HL-60/S4 treated with phorbol 12-myristate 13-acetate at 8.2 ng/mL for 4 days and 3 days (cell line): ENCODE measurements around the gene PLD5.
"Not testable (repeated sequence)": the region's sequence is repeated elsewhere in the genome, so short reads cannot be mapped to it uniquely, and the experiment has no call there.

Experiments used
- in situ Hi-C: fragments of 300-500 bp; cut with MboI; formaldehyde crosslinking; loops from 2 replicates; pipeline ENCODE4 v1.15.0; 2022; ENCODE audit warnings: low sequenced_read_pairs

The PLD5 gene

DNA sequence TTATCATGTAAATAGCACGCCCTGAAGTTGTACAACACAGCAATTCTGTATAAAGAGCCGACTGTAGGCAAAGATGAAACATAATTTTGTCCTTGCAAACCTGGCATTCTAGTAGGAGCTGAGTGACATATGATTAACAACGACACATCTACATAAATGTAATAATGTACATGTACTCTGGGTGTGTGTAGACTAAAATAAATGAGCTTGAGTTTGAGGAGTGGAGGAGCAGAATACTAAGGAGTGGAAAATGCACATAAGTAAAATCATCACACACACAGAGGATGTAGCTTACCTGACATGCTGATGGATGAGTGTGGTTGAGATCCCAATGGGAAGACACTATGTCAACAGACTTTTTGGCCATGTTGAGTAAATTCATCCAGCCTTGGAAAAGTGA lies 236.4 kb downstream of the PLD5 start:
- in situ Hi-C loops, result not testable (repeated sequence)

DNA sequence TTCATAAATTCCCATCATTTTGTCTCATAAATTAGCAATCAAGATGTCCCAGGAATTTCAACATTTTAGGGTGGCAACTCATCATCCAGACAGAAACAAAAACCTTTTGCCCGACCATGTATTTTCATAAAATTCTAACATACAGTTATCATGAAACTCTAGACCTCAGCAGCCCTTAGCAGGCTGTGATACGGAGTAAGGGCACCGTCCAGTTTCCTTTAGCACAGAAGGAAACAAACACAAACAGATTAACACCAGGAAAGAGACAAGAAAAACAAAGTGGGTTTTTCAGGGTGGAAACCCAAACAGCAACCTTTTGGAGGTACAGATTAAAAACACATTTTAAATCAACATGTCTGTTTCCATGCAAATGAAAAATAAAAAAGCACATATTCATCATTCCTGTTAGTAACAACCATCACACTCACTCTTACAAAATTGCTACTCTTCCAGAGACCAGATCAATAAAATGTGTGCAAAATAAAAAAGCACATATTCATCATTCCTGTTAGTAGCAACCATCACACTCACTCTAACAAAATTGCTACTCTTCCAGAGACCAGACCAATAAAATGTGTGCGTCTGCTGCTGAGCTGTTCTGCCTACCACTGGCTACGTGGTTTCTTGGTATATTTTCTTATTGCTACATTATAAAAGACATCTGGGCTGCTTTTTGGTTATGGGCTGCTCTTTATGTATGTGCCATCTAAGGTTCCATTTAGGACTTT lies 241.6 kb downstream of the PLD5 start:
- in situ Hi-C loops, result not testable (repeated sequence)

DNA sequence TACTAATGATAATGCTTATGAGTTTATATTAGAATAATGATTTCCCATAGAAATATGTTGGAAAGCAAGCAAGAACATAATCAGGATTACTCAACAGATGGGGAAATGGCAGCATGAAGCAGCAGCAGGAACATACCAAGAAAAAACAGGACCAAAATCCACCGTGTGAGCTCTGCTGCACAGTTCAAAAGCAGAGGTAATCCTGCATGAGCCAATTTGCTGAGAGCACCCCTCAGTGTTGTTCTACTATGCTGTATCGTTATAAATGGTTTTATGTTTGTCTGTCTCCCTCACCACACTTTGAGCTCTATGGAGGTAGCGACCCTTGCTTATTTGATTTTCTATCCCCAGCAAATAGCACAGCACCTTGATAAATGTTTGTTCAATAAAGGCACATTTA lies 246.1 kb downstream of the PLD5 start:
- in situ Hi-C loops, result not testable (repeated sequence)

DNA sequence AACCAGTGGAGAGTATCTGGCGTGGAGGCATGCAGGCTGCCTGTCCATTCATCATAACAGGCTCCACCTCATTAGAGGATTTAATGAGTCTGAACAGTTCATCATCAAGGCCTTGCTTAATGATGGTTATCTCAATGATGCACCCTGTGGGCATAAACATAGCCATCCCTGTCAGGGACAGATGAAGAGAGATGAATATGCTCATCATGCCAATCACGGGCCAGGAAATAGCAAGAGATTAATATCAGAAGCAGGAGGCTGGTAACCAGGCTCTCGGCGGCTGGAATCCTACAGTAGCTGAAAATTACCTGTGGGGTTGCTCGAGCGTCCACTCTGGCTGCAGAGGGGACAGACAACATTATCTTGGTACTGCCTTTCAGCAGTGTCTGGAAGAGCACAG lies 247.7 kb downstream of the PLD5 start:
- in situ Hi-C loops, result not testable (repeated sequence)

DNA sequence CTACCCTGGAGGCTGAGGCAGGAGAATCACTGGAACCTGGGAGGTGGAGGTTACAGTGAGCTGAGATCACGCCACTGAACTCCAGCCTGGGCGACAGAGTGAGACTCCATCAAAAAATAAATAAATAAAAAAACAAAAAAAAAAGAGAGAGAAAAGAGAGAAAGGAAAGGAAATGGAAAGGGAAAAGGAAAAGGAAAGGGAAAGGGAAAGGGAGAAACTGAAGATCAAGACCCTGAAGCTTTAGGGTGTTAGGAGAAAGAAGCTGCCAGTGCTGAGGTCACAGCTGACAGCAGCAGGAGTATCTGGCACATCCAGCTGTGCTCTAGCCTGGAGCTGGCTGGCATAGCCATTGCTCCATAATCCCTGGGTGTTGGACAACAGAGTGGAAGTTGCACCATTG lies 257.5 kb downstream of the PLD5 start:
- in situ Hi-C loops, result not testable (repeated sequence)

DNA sequence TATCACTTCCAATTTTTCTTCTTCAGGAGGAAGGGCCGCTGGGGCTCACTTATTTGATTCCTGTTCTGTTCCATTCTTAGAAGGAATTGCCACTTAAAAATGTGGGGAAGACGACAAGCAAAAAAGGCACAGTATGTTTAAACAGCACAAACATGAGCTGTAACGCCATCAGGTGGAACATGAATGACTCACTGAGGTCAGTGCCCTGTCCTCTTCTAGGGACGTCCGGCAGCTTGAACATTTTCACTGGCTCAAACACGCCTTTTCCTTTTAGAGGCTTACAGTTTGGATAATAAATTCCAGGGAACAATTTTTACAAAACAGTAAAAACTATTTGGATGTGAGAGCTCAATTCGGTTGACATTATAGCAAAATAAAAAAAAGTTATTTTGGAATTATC lies 260.1 kb downstream of the PLD5 start:
- in situ Hi-C loops, result not testable (repeated sequence)

DNA sequence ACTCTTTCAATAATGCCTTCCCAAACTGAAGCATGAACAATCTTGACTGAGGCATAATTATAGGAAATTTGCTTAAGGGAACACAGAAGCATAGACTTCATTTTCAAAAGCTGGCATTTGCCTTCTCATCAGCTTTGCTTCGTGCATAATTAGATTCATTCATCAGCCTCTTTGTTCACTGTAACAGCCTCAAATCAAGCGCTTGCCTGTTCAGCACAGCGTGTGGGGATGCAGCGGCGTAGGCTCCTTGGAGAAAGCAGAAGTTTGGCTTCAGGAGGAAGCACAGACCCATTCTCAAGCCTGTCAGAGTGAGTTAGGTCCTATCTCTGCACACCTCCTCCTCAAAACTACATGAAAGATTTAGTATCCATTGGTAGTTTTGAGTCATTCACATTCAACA lies 279.2 kb downstream of the PLD5 start:
- in situ Hi-C loops, result no loop called here

DNA sequence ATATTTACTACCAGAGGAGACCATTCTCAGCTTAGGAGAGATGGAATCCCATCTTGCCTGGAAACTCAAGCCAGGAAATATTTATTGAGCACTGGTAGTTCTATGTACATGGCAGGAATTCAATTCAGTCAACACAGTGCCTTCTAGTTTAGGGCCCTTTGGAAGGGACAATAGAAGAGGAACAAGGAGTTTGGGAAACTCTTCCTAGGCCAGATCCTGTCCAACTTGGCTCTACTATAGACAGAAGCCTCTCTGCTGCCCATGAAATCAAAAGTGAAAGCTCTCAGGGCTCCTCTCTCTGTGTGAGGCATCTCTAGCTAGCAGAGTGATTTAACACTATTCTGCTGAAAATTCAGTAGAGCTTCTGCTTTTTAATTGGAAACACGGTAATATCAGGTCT lies 281.0 kb downstream of the PLD5 start:
- in situ Hi-C loops, result no loop called here

DNA sequence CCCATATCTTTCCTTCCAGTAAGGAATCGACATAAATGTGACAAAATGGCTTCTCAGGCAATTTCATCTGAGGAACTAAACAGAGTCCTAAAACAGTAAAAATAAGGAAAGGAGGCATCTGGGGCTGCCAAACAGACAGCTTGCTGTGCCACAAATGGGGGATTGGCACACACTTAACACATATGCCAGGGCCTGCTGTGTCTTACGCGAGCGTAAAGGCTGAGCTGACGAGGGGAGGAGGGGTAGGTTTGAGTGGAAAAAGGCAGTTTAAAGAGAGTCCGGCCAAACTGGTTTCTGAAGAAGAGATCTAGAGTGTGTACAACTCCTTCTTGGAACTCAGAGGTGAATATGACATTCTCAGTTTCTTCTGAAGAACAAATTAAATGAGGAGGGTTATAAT lies 281.5 kb downstream of the PLD5 start:
- in situ Hi-C loops, result no loop called here

DNA sequence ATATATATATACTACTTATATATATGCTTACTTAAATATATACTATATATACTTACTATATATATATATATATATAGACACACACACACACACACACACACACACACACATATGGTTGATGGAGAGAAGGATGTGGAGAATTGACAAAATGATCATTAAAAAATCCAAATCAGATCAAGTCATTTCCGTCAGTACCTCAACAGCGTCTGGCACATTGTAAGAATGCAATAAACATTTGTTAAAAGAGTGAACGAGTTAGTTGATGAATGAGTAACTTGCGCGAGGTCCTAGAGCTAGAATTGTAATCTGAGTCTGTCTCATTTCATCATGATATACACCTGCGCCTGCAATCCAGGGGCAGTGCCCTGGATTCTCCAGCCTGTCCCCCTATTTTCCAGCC lies 282.6 kb downstream of the PLD5 start:
- in situ Hi-C loops, result no loop called here

DNA sequence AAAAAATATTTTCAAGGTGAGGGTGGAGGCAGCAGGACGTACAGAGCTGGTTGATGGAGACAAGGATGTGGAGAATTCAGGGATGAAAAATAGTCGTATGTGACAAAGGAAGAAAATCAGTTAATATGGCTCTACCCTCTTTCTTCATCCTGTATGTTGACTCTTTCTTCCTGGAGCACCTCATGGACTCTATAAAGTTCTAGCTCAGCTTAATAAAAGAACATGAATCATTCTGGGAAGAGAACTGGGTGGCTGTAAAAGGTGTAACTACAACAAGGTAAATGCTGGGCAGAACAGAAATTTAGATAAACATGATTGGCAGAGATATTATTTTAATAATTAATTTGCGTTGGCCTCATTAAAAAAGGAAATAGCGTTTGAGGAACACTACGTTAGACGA lies 283.8 kb downstream of the PLD5 start:
- in situ Hi-C loops, result no loop called here

DNA sequence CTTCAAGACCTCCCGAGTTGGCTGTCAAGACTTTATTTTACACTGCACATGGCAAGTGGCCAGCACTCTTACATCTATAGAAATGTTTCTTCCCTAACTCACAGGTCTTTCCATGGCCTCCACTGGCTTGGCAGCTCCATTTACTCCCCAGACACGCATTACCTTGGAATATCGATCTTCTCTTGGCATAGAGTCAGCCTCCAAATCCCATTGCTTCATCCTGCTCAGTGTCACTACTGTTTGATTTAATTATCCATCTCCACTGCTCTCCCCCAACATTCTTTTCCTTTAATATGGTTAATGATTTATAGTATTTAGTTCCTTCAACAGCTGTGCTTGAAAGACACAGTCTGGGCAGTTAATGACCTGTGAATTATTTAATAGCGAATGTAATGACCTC lies 284.4 kb downstream of the PLD5 start:
- in situ Hi-C loops, result no loop called here

DNA sequence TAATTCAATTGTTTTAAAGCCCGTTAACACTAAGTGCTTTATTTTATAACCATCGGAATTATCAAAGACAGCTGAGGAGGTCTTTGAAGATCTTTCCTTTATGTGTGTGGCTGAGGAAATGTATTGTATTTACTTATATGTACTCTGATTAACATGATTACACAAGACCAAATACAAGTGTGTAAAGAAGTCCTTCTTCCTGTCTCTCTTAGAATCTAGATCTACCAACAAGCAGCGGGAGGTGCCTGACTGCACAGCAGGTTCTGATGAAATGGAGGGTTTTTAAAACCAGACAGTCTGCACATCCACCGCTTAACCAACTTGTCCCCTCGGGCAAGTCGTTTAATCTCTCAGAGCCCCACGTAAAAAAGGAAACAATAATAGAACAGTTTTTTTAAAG lies 285.1 kb downstream of the PLD5 start:
- in situ Hi-C loops, result no loop called here

DNA sequence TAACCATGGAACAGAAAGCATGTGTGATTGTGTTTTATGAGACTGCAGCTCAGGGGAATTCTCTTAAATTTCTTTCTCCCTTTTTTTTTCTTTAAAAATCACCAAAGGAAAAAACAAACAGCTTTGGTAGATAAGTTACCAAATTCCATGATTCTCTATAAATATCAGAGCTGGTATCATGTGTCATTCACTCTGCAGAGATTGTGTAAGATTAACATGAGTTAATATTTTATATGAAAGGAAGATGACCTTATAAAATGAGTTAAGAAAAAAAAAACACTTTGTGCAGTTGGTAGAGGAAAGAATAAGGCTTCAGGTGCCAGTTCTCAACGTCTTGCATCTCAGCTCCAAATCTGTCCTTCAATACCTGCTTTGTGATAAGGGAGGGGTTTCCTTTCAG lies 287.4 kb downstream of the PLD5 start:
- in situ Hi-C loops, result no loop called here

DNA sequence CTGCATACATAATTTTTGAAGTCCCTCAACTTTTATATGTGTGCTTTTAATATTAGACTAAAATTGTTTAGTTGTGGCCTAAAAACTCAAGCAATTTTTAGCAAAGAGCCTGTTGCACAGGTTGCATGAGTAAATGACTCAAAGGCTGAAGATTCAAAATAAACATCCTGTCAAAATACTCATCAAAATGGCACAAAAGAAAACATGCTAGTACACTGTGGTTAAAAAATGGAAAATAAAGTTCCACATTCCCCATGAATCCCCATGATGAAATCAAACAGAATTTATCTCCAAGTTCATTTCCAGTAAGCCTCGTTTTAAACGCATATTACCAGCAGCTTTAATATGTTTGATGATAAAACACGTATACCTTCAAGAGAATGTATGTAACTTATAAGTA lies 295.5 kb downstream of the PLD5 start:
- in situ Hi-C loops, result no loop called here

DNA sequence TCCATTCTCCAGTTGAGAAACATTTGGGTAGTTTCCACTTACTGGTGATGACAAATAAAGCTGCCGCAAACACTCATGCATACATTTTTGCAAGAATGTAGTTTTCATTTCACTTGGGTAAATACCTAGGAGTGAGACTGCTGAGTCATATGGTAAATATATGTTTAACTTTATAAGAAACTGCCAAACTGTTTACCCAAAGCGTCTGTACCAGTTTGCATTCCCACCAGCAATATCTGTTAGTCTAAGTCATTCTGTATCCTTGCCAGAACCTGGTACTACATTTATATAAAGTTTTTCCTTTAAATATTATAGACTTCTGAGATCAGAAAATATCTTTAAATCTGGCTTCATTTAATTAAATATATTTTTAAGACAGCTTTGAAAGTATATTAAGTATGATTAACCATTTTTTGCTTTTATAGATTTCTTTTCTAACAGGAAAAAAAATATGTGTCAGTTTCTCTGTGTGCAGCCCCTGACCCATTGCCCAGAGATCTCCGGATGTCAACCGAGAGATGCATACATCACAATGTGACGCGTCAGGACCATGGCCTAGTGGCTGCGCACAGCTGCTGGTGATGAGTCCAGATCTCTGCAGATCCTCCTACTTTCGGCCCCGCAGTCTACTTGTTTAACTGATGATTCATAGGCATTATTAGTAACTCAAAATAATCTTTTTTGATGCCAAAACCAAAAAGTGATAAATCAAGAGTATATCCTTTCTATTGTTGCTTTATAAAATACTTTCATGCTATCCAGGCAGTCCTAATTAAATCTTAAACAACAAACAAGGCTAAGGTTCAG lies 298.5 kb downstream of the PLD5 start:
- in situ Hi-C loops, result no loop called here

DNA sequence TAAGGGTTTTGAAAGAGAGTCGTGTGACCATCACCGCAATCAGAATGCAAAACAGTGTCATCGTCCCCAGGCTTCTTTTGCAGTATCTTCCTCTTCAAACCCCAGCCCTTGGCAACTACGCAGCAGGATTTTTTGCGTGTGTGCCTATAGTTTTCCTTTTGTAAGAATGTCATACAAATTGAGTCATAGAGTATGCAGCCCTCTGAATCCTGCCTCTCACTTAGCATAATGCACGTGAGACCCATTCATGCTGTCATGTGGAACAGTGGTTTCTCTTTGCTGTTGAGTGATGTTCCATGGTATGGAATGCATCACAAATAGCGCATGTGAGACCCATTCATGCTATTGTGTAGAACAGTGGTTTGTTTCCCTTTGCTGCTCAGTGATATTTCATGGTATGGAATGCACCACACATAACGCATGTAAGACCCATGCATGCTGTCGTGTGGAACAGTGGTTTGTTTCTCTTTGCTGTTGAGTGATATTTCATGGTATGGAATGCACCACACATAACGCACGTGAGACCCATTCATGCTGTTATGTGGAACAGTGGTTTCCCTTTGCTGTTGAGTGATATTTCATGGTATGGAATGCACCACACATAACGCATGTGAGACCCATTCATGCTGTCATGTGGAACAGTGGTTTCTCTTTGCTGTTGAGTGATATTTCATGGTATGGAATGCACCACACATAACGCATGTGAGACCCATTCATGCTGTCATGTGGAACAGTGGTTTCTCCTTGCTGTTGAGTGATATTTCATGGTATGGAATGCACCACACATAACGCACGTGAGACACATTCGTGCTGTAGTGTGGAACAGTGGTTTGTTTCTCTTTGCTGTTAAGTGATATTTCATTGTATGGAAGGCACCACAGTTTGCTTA lies 299.4 kb downstream of the PLD5 start:
- in situ Hi-C loops, result not testable (repeated sequence)

DNA sequence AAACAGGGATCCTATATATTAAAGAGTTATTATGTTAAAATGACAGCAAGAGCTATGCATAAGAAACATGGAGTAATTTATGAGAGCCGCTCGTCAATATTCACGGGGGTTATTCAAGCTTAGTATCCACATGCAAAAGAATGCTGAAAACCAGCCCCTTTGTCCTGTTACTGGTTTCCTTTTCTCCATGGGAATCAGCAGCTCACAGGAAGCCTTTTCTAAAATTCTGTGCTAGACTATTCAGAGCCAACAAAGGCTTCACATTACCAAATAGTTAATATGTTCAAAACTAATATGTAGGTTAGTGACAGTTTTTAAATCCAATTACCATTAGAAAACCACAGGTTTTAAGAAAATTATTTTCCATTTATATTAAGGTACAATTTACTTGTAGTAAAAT lies 300.0 kb downstream of the PLD5 start:
- in situ Hi-C loops, result no loop called here

DNA sequence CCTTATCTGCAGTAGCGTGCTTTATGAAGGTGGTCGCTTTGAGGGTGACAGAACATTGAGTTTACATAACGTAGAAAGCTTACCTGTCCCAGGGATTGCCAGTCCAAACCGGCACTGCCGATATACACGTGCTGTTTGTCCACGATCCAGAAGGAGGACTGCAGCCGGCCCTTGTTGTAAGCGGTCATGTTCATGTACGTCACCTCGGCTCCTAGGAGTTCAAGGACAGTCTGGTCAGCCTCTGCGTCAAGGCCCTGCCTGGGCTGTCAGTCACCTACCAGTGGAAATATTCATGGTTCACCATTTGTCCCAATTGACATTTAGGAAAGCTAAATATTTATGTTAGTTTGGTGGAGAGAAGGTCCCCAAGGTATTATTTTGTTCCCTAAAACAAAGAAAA lies 304.6 kb downstream of the PLD5 start:
- in situ Hi-C loops, result no loop called here

DNA sequence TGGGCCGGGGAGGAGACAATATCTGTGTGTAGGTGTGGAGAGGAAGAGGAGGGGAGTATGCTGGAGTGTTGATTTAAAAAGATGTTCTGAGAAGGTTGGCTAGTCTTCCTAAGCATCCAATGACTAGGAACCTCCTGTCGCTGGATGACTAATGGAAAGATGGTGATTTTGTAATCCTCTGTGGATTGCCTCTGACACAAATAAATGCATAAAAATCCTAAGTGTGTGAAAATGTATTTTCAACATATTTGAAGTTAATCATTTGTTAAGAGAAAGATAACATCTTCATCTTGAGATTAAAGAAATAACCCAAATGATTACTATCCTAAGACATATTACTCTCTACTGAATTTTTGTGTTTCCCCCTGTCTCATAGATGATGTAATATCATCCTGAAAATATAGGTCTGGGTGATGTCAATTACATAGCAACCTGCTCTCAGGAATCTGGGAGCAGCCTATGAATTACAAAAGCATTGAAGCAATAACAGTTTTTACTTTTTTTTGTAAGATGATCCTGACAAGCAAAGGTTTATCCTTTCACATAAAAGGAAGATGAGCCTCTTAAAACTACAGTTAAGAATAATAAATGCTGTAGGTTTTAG lies 305.1 kb downstream of the PLD5 start:
- in situ Hi-C loops, result no loop called here

DNA sequence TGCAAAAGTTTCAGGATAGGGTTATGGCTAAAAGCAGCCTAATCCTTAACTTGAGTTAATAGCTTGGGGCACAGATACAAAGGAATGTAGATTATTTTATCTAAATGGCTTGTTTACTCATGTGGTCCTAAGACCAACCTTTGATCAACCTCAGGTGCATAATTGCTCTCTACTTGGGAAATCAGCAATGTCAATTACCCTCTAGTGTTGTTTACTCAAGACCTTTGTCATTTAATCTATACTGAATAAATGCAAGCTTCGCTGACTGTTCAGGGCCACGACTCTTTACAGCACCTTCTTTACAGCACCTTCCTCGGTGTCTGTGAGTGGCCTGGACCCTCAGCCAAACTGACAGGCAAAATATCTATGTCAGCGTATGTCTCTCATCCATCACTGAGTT lies 308.1 kb downstream of the PLD5 start:
- in situ Hi-C loops, result no loop called here
